Memory B cell (primary cell): Measurements from ENCODE around the gene CAV2.
A peak's percentile ranks its signal among the peaks of the same experiment; 100 is the strongest.

ENCODE experiments used
- ATAC-seq: fragments of 150-1000 bp; cut with Tn5 transposase; 2 replicates; pipeline ENCODE4 v1.10.0; 2021; ENCODE audit warnings: low read depth, mild to moderate bottlenecking, moderate library complexity
- DNase-seq, 2 donors: peaks; one replicate each; pipeline ENCODE4 v3.0.0; 2022; ENCODE audit warnings: low spot score in 2 of 2
- H3K27ac Mint-ChIP-seq: one replicate; pipeline ENCODE4 v1.8.0; 2022; ENCODE audit warnings: mild to moderate bottlenecking, moderate library complexity, mixed read lengths
- H3K27me3 Mint-ChIP-seq: one replicate; pipeline ENCODE4 v1.8.0; 2022; ENCODE audit warnings: mixed read lengths
- H3K36me3 Mint-ChIP-seq: one replicate; pipeline ENCODE4 v1.8.0; 2022; ENCODE audit warnings: mild to moderate bottlenecking, mixed read lengths
- H3K4me1 Mint-ChIP-seq: one replicate; pipeline ENCODE4 v1.8.0; 2022; ENCODE audit warnings: mixed read lengths
- H3K4me3 Mint-ChIP-seq: one replicate; pipeline ENCODE4 v1.8.0; 2022; ENCODE audit warnings: mild to moderate bottlenecking, moderate library complexity, mixed read lengths
- H3K9me3 Mint-ChIP-seq: one replicate; pipeline ENCODE4 v1.8.0; 2022; ENCODE audit warnings: mixed read lengths

Gene CAV2

GRCh38 chr7:116499168-116500077 lies at the start of gene CAV2:
Gene CAV2 (plus strand): TSS chr7:116499738. CDS start chr7:116499782, 44 bp downstream.
- Mint-ChIP-seq H3K27ac (no peak within 1 kb of the TSS), H3K27me3 (peaks cover 23% of the 10 kb centered on the region)

GRCh38 chr7:116449950-116450349 lies 49.6 kb upstream of the CAV2 start:
- Mint-ChIP-seq H3K9me3 (no peaks in the 10 kb centered on the region), H3K4me3 (no peak overlapping the region), H3K36me3 (no peaks in the 10 kb centered on the region), H3K27ac (no peak overlapping the region), H3K4me1 (no peaks in the 10 kb centered on the region), H3K27me3 (peaks cover 2% of the 10 kb centered on the region)
- DNase-seq (no peak), ATAC-seq (no peak)

More at GRCh38 chr7:116499168-116500077, at the start of gene CAV2:
- H3K4me1 Mint-ChIP-seq = peaks cover 16% of the 10 kb centered on the region
- H3K36me3 Mint-ChIP-seq = peaks cover 1% of the 10 kb centered on the region
- peak; percentile 8 to 30 for DNase-seq
- ATAC-seq = peak; percentile 60
- H3K9me3 Mint-ChIP-seq = peaks cover 2% of the 10 kb centered on the region
- peak within 1 kb of the TSS; percentile 76 for H3K4me3 Mint-ChIP-seq

DNA sequence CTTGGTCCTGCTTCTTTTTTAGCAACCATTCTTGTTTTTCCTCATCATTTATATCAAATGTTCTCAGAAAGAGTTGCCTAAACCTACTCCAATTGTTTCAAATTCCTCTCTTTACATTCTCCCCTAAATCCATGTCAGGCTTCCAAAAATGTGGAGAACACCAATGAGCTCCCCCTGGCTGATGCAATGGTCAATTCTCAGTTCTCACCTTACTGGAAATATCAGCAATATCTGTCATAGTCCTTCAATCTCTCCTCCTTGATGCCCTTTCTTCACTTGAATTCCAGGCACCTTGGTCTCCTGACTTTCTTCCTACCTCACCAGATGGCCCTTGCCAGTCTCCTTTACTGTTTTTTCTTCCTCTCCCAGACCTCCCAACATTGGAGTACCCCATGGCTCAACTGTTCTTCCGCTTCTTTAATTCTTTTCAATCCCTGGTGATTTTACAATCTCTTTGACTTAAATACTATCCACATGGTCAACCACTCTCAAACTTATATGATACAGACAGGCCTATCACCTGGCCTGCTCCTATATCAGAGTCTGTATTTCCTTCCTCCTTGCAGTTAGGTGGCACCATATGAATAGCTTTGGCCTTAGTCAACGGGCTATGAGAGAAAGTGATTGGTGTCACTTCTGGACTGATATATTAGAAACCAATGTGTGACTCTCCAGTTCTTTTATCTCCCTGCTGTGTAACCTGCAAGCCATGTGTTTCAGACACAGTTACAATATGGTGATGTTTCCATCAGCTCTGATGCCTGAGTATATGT lies 47.4 kb upstream of the CAV2 start:
- Mint-ChIP-seq H3K36me3 (no peaks in the 10 kb centered on the region), H3K27me3 (peaks cover 4% of the 10 kb centered on the region), H3K4me1 (no peaks in the 10 kb centered on the region), H3K27ac (no peak overlapping the region), H3K4me3 (no peak overlapping the region), H3K9me3 (no peaks in the 10 kb centered on the region)
- ATAC-seq = no peak
- no peak for DNase-seq

GRCh38 chr7:116454377-116454776 lies 45.2 kb upstream of the CAV2 start:
- Mint-ChIP-seq H3K27ac (no peak overlapping the region), H3K9me3 (no peaks in the 10 kb centered on the region)
- DNase-seq = no peak

DNA sequence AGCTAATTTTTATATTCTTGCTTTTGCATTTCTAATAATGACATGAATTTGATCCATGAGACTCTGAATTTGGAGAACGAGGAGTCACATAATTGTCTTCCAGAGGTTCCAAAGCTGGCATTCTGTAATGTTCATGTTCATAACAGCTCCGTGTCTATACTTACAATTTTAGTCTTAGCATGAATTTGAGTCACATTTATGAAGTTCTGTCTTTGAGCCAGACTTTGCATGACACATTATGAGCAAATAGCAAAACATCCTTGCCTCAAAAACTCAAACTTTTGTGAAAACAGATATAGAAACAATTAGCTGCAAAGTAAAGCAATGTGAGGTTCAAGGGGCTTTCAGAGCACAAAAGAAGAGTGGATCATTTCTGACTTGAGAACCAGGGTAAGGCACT lies 44.5 kb upstream of the CAV2 start:
- no peaks in the 10 kb centered on the region for H3K9me3 Mint-ChIP-seq
- H3K4me3 Mint-ChIP-seq = no peak overlapping the region
- no peaks in the 10 kb centered on the region for H3K36me3 Mint-ChIP-seq
- peaks cover 2% of the 10 kb centered on the region for H3K27me3 Mint-ChIP-seq
- H3K27ac Mint-ChIP-seq = no peak overlapping the region
- H3K4me1 Mint-ChIP-seq = no peaks in the 10 kb centered on the region
- DNase-seq (no peak), ATAC-seq (no peak)

More at GRCh38 chr7:116454377-116454776, 45.2 kb upstream of the CAV2 start:
- H3K4me3 Mint-ChIP-seq = no peak overlapping the region
- ATAC-seq = no peak
- H3K27me3 Mint-ChIP-seq = peaks cover 2% of the 10 kb centered on the region
- no peaks in the 10 kb centered on the region for H3K4me1 Mint-ChIP-seq
- H3K36me3 Mint-ChIP-seq = no peaks in the 10 kb centered on the region

- H3K4me3 Mint-ChIP-seq = no peak overlapping the region
- no peaks in the 10 kb centered on the region for H3K36me3 Mint-ChIP-seq
- no peak for ATAC-seq
- no peak for DNase-seq
- no peak overlapping the region for H3K27ac Mint-ChIP-seq
- no peaks in the 10 kb centered on the region for H3K4me1 Mint-ChIP-seq
- no peaks in the 10 kb centered on the region for H3K9me3 Mint-ChIP-seq
- peaks cover 2% of the 10 kb centered on the region for H3K27me3 Mint-ChIP-seq
These were observed 44.0 kb upstream of the CAV2 start for GRCh38 chr7:116455499-116455898.

DNA sequence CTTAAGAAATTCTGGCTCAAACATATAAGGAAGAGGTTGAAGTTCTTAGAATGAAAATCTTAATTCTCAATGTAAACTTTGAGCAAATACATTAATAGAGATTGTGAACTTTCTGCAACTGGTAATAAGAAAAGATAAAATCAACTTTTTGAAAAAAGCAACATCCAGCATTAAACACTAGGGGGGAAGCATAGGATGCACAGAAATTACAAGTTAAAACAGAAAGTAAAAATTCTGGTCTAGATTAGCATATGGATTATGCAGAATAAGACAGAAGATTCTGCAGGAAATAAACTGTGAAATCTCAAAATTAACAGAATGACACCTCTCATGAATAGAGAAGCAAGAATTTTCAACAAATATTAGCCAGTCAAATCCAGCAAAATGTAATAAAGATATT lies 38.0 kb upstream of the CAV2 start:
- no peak for ATAC-seq
- no peak for DNase-seq
- no peaks in the 10 kb centered on the region for H3K9me3 Mint-ChIP-seq
- no peak overlapping the region for H3K4me3 Mint-ChIP-seq
- H3K4me1 Mint-ChIP-seq = no peaks in the 10 kb centered on the region
- H3K36me3 Mint-ChIP-seq = no peaks in the 10 kb centered on the region
- peaks cover 2% of the 10 kb centered on the region for H3K27me3 Mint-ChIP-seq
- H3K27ac Mint-ChIP-seq = no peak overlapping the region

- H3K4me1 Mint-ChIP-seq = no peaks in the 10 kb centered on the region
- no peak overlapping the region for H3K4me3 Mint-ChIP-seq
- no peaks in the 10 kb centered on the region for H3K36me3 Mint-ChIP-seq
- H3K9me3 Mint-ChIP-seq = peaks cover 1% of the 10 kb centered on the region
- no peak overlapping the region for H3K27ac Mint-ChIP-seq
- no peak for ATAC-seq
- H3K27me3 Mint-ChIP-seq = peaks cover 4% of the 10 kb centered on the region
- no peak for DNase-seq
These were observed 35.6 kb upstream of the CAV2 start for GRCh38 chr7:116463956-116464355.

DNA sequence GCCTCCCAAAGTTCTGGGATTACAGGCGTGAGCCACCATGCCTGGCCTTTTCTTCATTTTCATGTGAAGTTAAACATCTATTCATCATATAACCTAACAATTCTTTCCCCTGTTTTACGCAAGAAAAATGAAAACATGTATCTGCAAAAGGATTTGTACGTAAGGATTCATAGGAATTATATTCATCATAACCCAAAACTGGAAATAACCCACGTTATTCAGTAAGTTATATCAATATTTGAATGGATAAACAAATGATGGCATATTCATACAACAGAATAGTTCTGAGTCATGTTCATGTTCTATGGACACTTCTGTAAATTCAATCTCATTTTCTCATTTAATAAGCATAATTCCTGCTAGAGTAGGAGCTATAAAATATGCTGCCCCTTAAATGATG lies 35.2 kb upstream of the CAV2 start:
- Mint-ChIP-seq H3K27me3 (peaks cover 4% of the 10 kb centered on the region), H3K9me3 (peaks cover 1% of the 10 kb centered on the region), H3K4me3 (no peak overlapping the region), H3K4me1 (no peaks in the 10 kb centered on the region), H3K27ac (no peak overlapping the region), H3K36me3 (no peaks in the 10 kb centered on the region)
- ATAC-seq = no peak
- no peak for DNase-seq

- no peak overlapping the region for H3K27ac Mint-ChIP-seq
These were observed 34.4 kb upstream of the CAV2 start for GRCh38 chr7:116465125-116465524.

GRCh38 chr7:116468534-116468933 lies 31.0 kb upstream of the CAV2 start:
- DNase-seq (no peak), ATAC-seq (no peak)
- Mint-ChIP-seq H3K36me3 (no peaks in the 10 kb centered on the region), H3K4me3 (no peak overlapping the region), H3K9me3 (peaks cover 1% of the 10 kb centered on the region), H3K27me3 (peaks cover 4% of the 10 kb centered on the region), H3K4me1 (no peaks in the 10 kb centered on the region), H3K27ac (no peak overlapping the region)

More at GRCh38 chr7:116465125-116465524, 34.4 kb upstream of the CAV2 start:
- ATAC-seq (no peak), DNase-seq (no peak)
- H3K4me1 Mint-ChIP-seq = no peaks in the 10 kb centered on the region
- no peak overlapping the region for H3K4me3 Mint-ChIP-seq
- no peaks in the 10 kb centered on the region for H3K36me3 Mint-ChIP-seq
- peaks cover 4% of the 10 kb centered on the region for H3K27me3 Mint-ChIP-seq
- peaks cover 1% of the 10 kb centered on the region for H3K9me3 Mint-ChIP-seq

GRCh38 chr7:116477625-116478024 lies 21.9 kb upstream of the CAV2 start:
- Mint-ChIP-seq H3K9me3 (peaks cover 3% of the 10 kb centered on the region), H3K27me3 (peaks cover 7% of the 10 kb centered on the region), H3K4me1 (no peaks in the 10 kb centered on the region), H3K4me3 (no peak overlapping the region), H3K36me3 (no peaks in the 10 kb centered on the region), H3K27ac (no peak overlapping the region)
- DNase-seq (no peak), ATAC-seq (no peak)

GRCh38 chr7:116478834-116479233 lies 20.7 kb upstream of the CAV2 start:
- no peak overlapping the region for H3K4me3 Mint-ChIP-seq
- H3K27me3 Mint-ChIP-seq = peaks cover 10% of the 10 kb centered on the region
- H3K9me3 Mint-ChIP-seq = peaks cover 3% of the 10 kb centered on the region
- no peak for ATAC-seq
- H3K36me3 Mint-ChIP-seq = no peaks in the 10 kb centered on the region
- H3K27ac Mint-ChIP-seq = no peak overlapping the region
- DNase-seq = no peak
- no peaks in the 10 kb centered on the region for H3K4me1 Mint-ChIP-seq

GRCh38 chr7:116483271-116483942 lies 16.1 kb upstream of the CAV2 start:
- Mint-ChIP-seq H3K36me3 (no peaks in the 10 kb centered on the region), H3K27ac (no peak overlapping the region), H3K27me3 (peaks cover 14% of the 10 kb centered on the region), H3K4me3 (no peak overlapping the region), H3K4me1 (no peaks in the 10 kb centered on the region), H3K9me3 (no peaks in the 10 kb centered on the region)
- ATAC-seq (no peak), DNase-seq (no peak)
